Measurements from ENCODE around the gene CDADC1.
"Not testable (repeated sequence)": the region's sequence is repeated elsewhere in the genome, so short reads cannot be mapped to it uniquely, and the experiment has no call there.

Gene CDADC1

GRCh38 chr13:49238621-49239020, 9.1 kb upstream of the CDADC1 start:
- no peak for DNase-seq (ENCODE audit: low spot score)

- no peak for DNase-seq (ENCODE audit: low spot score)
Observed at GRCh38 chr13:49240017-49240416, 7.7 kb upstream of the CDADC1 start.

- no peak for DNase-seq (ENCODE audit: low spot score)
Observed at GRCh38 chr13:49241296-49241695, 6.4 kb upstream of the CDADC1 start.

- no peak for DNase-seq (ENCODE audit: low spot score)
Observed at GRCh38 chr13:49245101-49245500, 2.6 kb upstream of the CDADC1 start.

GRCh38 chr13:49246850-49247642, 679 bp upstream of the CDADC1 start:
- DNase-seq (ENCODE audit: low spot score): no peak

GRCh38 chr13:49248622-49249002, 887 bp downstream of the CDADC1 start:
- no peak for DNase-seq (ENCODE audit: low spot score)

GRCh38 chr13:49251326-49251725, 3.6 kb downstream of the CDADC1 start:
- no peak for DNase-seq (ENCODE audit: low spot score)

- DNase-seq (ENCODE audit: low spot score): no peak
Observed at GRCh38 chr13:49253310-49253709, 5.6 kb downstream of the CDADC1 start.

GRCh38 chr13:49254007-49254406, 6.3 kb downstream of the CDADC1 start:
- no peak for DNase-seq (ENCODE audit: low spot score)

GRCh38 chr13:49256841-49257240, 9.1 kb downstream of the CDADC1 start:
- DNase-seq (ENCODE audit: low spot score): no peak

GRCh38 chr13:49258089-49258796, 10.5 kb downstream of the CDADC1 start:
- DNase-seq (ENCODE audit: low spot score): no peak

GRCh38 chr13:49259586-49259985, 11.9 kb downstream of the CDADC1 start:
- no peak for DNase-seq (ENCODE audit: low spot score)

- DNase-seq (ENCODE audit: low spot score): no peak
Observed at GRCh38 chr13:49262634-49263033, 14.9 kb downstream of the CDADC1 start.

- no peak for DNase-seq (ENCODE audit: low spot score)
Observed at GRCh38 chr13:49265822-49266221, 18.1 kb downstream of the CDADC1 start.

GRCh38 chr13:49271264-49271663, 23.5 kb downstream of the CDADC1 start:
- DNase-seq (ENCODE audit: low spot score): no peak

- DNase-seq (ENCODE audit: low spot score): peak; percentile 3
Observed at GRCh38 chr13:49272296-49272695, 24.6 kb downstream of the CDADC1 start.

GRCh38 chr13:49278211-49278610, 30.5 kb downstream of the CDADC1 start:
- no peak for DNase-seq (ENCODE audit: low spot score)

GRCh38 chr13:49279112-49279511, 31.4 kb downstream of the CDADC1 start:
- DNase-seq (ENCODE audit: low spot score): no peak

- DNase-seq (ENCODE audit: low spot score): no peak
Observed at GRCh38 chr13:49279885-49280284, 32.2 kb downstream of the CDADC1 start.

GRCh38 chr13:49287995-49288394, 40.3 kb downstream of the CDADC1 start:
- DNase-seq (ENCODE audit: low spot score): no peak

- no peak for DNase-seq (ENCODE audit: low spot score)
Observed at GRCh38 chr13:49288458-49288857, 40.7 kb downstream of the CDADC1 start.

- DNase-seq (ENCODE audit: low spot score): peak; percentile 75
Observed at GRCh38 chr13:49292742-49293486, 45.2 kb downstream of the CDADC1 start.

- not testable (repeated sequence) for DNase-seq (ENCODE audit: low spot score)
Observed at GRCh38 chr13:49294723-49295122, 47.0 kb downstream of the CDADC1 start.

Measured in Ammon's horn (tissue), 1 donor.